HepG2 (cell line): ENCODE measurements around the gene DNAJC11. TPM values are rescaled to one million over a fixed set of nuclear protein-coding genes. Genes with fewer than 3 reads are reported as not detected.

Experiments used
- ATF2 ChIP-seq: sonication (generic); formaldehyde crosslinking; IDR thresholded peaks from 2 replicates; pipeline ENCODE4 v1.4.0; 2020; ENCODE audit warnings: missing genetic modification reagents
- CEBPB ChIP-seq: IDR thresholded peaks from 2 replicates; pipeline ENCODE4 v1.6.1; 2011; ENCODE audit warnings: low read depth, low read length, improper control_type of control experiment, borderline replicate concordance
- CENPT ChIP-seq: sonication (generic); formaldehyde crosslinking; IDR thresholded peaks from 2 replicates; pipeline ENCODE4 v1.8.0; 2022; ENCODE audit warnings: low read depth, mild to moderate bottlenecking, moderate library complexity, missing genetic modification reagents
- FOXP4 ChIP-seq: sonication (generic); formaldehyde crosslinking; IDR thresholded peaks from 2 replicates; pipeline ENCODE4 v1.4.0; 2020; ENCODE audit warnings: missing genetic modification reagents
- GATAD1 ChIP-seq: IDR thresholded peaks from 2 replicates; pipeline ENCODE4 v1.6.1; 2016; ENCODE audit warnings: missing genetic modification reagents, missing compliant biosample characterization
- HOMEZ ChIP-seq: IDR thresholded peaks from 2 replicates; pipeline ENCODE4 v1.6.1; 2016; ENCODE audit warnings: low read depth
- IKZF1 ChIP-seq: fragments of 450-650 bp; IDR thresholded peaks from 2 replicates; pipeline ENCODE4 v1.7.1; 2016
- ISX ChIP-seq: sonication (generic); formaldehyde crosslinking; conservative IDR thresholded peaks from 2 replicates; pipeline ENCODE4 v1.5.0; 2020; ENCODE audit warnings: missing genetic modification reagents
- KMT2A ChIP-seq: sonication (generic); formaldehyde crosslinking; IDR thresholded peaks from 2 replicates; pipeline ENCODE4 v1.4.0; 2020; ENCODE audit warnings: missing genetic modification reagents
- MATR3 ChIP-seq: sonication (generic); formaldehyde crosslinking; IDR thresholded peaks from 2 replicates; pipeline ENCODE4 v1.4.0; 2020; ENCODE audit warnings: missing genetic modification reagents
- MAZ ChIP-seq, 2 experiments: sonication (generic) in 1 of 2; formaldehyde crosslinking in 1 of 2; IDR thresholded peaks; 2 replicates each; pipeline versions ENCODE4 v1.5.0 to v1.6.1; 2012 to 2020; ENCODE audit warnings: low read depth in 2 of 2, mild to moderate bottlenecking in 2 of 2, borderline replicate concordance in 1 of 2, improper control_type of control experiment in 1 of 2, low read length in 1 of 2, missing genetic modification reagents in 1 of 2, moderate library complexity in 1 of 2
- MTF1 ChIP-seq: sonication (generic); formaldehyde crosslinking; IDR thresholded peaks from 2 replicates; pipeline ENCODE4 v1.5.0; 2020; ENCODE audit warnings: missing genetic modification reagents
- PRDM10 ChIP-seq: sonication (generic); formaldehyde crosslinking; IDR thresholded peaks from 2 replicates; pipeline ENCODE4 v1.4.0; 2020; ENCODE audit warnings: low read depth, missing genetic modification reagents
- SAFB2 ChIP-seq: sonication (generic); formaldehyde crosslinking; IDR thresholded peaks from 2 replicates; pipeline ENCODE4 v1.5.1; 2020; ENCODE audit warnings: missing genetic modification reagents, low read depth, mild to moderate bottlenecking, borderline replicate concordance
- SNRNP70 ChIP-seq: fragments of 200-400 bp; formaldehyde crosslinking; IDR thresholded peaks from 2 replicates; pipeline ENCODE4 v1.6.1; 2017; ENCODE audit warnings: mild to moderate bottlenecking, low read depth, low read length, moderate library complexity
- SOX6 ChIP-seq, 2 experiments: fragments of 450-650 bp in 1 of 2; sonication (generic) in 1 of 2; formaldehyde crosslinking in 1 of 2; IDR thresholded peaks; 2 replicates each; pipeline versions ENCODE4 v1.4.0 to v1.6.1; 2017 to 2020; ENCODE audit warnings: antibody characterized with exemption in 1 of 2, mild to moderate bottlenecking in 1 of 2, missing genetic modification reagents in 1 of 2
- SP1 ChIP-seq, 2 experiments: fragments of 450-650 bp in 1 of 2; sonication (generic) in 1 of 2; formaldehyde crosslinking in 1 of 2; IDR thresholded peaks; 2 replicates each; pipeline versions ENCODE4 v1.4.0 to v1.6.1; 2016 to 2020; ENCODE audit warnings: missing genetic modification reagents in 1 of 2
- SSRP1 ChIP-seq: IDR thresholded peaks from 2 replicates; pipeline ENCODE4 v1.6.1; 2016; ENCODE audit warnings: control low read depth
- TGIF2 ChIP-seq: IDR thresholded peaks from 2 replicates; pipeline ENCODE4 v1.6.1; 2016; ENCODE audit warnings: control low read depth, missing compliant biosample characterization
- ZMYM4 ChIP-seq: sonication (generic); formaldehyde crosslinking; IDR thresholded peaks from 2 replicates; pipeline ENCODE4 v1.8.1; 2023; ENCODE audit warnings: mild to moderate bottlenecking, missing genetic modification reagents
- ZNF317 ChIP-seq: sonication (generic); formaldehyde crosslinking; IDR thresholded peaks from 2 replicates; pipeline ENCODE4 v1.5.0; 2020; ENCODE audit warnings: mild to moderate bottlenecking, missing genetic modification reagents
- polyA plus RNA-seq, 8 experiments: library from polyadenylated mRNA; depleted of rRNA in 3 of 8; stranded (reverse) in 7 of 8; unstranded in 1 of 8; fragments of >200 nt; fragmentation: Illumina TruSeq in 4 of 8; extraction: Trizol in 4 of 8; gene quantifications; 2 replicates each; pipeline versions ENCODE4 v1.2.1 to v1.2.3, GENCODE V29; 2011 to 2016; ENCODE audit warnings: low read depth in 4 of 8, missing spikeins in 1 of 8, mixed read lengths in 1 of 8; ENCODE audit not compliant: insufficient read depth in 1 of 8
- total RNA-seq, 5 experiments: library from RNA; depleted of rRNA; stranded (reverse); fragments of >200 nt; fragmentation: Illumina TruSeq; extraction: Trizol; gene quantifications; 2 replicates each; pipeline ENCODE4 v1.2.3, GENCODE V29; 2016; ENCODE audit warnings: low read depth in 1 of 5

DNAJC11 gene
- total and polyA plus RNA-seq, 2 of the 13 experiments (the other 11 are each of a cell fraction or from before 2014, with no cell fraction given): 25.1 to 47.6 TPM

GRCh38 chr1:6603915-6604558 is 97.6 kb downstream of the DNAJC11 start (continued):
- peak; percentile 46; the same call in 1 of the 2 replicates for TF ChIP-seq FOXP4 (CRISPR knock-in tag)
- TF ChIP-seq TGIF2: peak; percentile 69; the same call in 1 of the 2 replicates
- TF ChIP-seq PRDM10 (CRISPR knock-in tag): no peak; the same call in none of the 2 replicates
- TF ChIP-seq ATF2 (CRISPR knock-in tag): peak; percentile 41; the same call in 1 of the 2 replicates
- TF ChIP-seq SP1 (IDR thresholded peaks at IDR 0.05): no peak
- no peak; the same call in 1 of the 2 replicates for TF ChIP-seq SP1 (CRISPR knock-in tag; IDR thresholded peaks at IDR 0.05)
- TF ChIP-seq HOMEZ (CRISPR knock-in tag): 0 out of 2 replicates have a peak, but pooled peaks have one; percentile 18
- 0 out of 2 replicates have a peak, but pooled peaks have one; percentile 67 for TF ChIP-seq SSRP1
- TF ChIP-seq ZNF317 (CRISPR knock-in tag): no peak; the same call in 1 of the 2 replicates
- TF ChIP-seq MATR3 (CRISPR knock-in tag): no peak
- TF ChIP-seq MTF1 (CRISPR knock-in tag): no peak
- peak; percentile 56; the same call in 1 of the 2 replicates for TF ChIP-seq SAFB2 (CRISPR knock-in tag)
- TF ChIP-seq SOX6 (IDR thresholded peaks at IDR 0.05): no peak
- TF ChIP-seq SOX6 (CRISPR knock-in tag; IDR thresholded peaks at IDR 0.05): peak; percentile 51
- no peak for TF ChIP-seq ISX
- TF ChIP-seq SNRNP70: no peak
- TF ChIP-seq KMT2A (CRISPR knock-in tag): no peak
- TF ChIP-seq MAZ (IDR thresholded peaks at IDR 0.05; ENCODE audit: borderline replicate concordance, low read depth, low read length): no peak
- TF ChIP-seq MAZ (CRISPR knock-in tag; IDR thresholded peaks at IDR 0.05; ENCODE audit: low read depth): 0 out of 2 replicates have a peak, but pooled peaks have one; percentile 30
- TF ChIP-seq CENPT (CRISPR knock-in tag): no peak
- TF ChIP-seq GATAD1 (CRISPR knock-in tag): peak; percentile 67
- no peak for TF ChIP-seq IKZF1
- TF ChIP-seq CEBPB: peak; percentile 95
- TF ChIP-seq ZMYM4: peak; percentile 29; the same call in 1 of the 2 replicates
